Activated naive CD8-positive, alpha-beta T cell treated with anti-CD3 and anti-CD28 coated beads, Interleukin-2, amount 50 U/mL, for 24 hours (primary cell): ENCODE measurements around the gene PALLD.
"Not testable (repeated sequence)": the region's sequence is repeated elsewhere in the genome, so short reads cannot be mapped to it uniquely, and the experiment has no call there.

Experiments
- ATAC-seq: fragments of 150-1000 bp; cut with Tn5 transposase; one replicate; pipeline ENCODE4 v1.10.0; 2021
- DNase-seq: peaks from one replicate; pipeline ENCODE4 v3.0.0; 2021
- H3K27ac Mint-ChIP-seq: one replicate; pipeline ENCODE4 v1.8.0; 2021; ENCODE audit warnings: mild to moderate bottlenecking, mixed read lengths
- H3K27me3 Mint-ChIP-seq: one replicate; pipeline ENCODE4 v1.8.0; 2021; ENCODE audit warnings: mixed read lengths
- H3K36me3 Mint-ChIP-seq: one replicate; pipeline ENCODE4 v1.8.0; 2021; ENCODE audit warnings: low read depth, mixed read lengths
- H3K4me1 Mint-ChIP-seq: one replicate; pipeline ENCODE4 v1.8.0; 2021; ENCODE audit warnings: mixed read lengths
- H3K4me3 Mint-ChIP-seq: one replicate; pipeline ENCODE4 v1.8.0; 2021; ENCODE audit warnings: mild to moderate bottlenecking, moderate library complexity, mixed read lengths
- H3K9me3 Mint-ChIP-seq: one replicate; pipeline ENCODE4 v1.8.0; 2021; ENCODE audit warnings: mixed read lengths

The PALLD gene

GRCh38 chr4:168691631-168692369 lies 194.9 kb downstream of the PALLD start:
- no peaks in the 10 kb centered on the region for H3K4me1 Mint-ChIP-seq

DNA sequence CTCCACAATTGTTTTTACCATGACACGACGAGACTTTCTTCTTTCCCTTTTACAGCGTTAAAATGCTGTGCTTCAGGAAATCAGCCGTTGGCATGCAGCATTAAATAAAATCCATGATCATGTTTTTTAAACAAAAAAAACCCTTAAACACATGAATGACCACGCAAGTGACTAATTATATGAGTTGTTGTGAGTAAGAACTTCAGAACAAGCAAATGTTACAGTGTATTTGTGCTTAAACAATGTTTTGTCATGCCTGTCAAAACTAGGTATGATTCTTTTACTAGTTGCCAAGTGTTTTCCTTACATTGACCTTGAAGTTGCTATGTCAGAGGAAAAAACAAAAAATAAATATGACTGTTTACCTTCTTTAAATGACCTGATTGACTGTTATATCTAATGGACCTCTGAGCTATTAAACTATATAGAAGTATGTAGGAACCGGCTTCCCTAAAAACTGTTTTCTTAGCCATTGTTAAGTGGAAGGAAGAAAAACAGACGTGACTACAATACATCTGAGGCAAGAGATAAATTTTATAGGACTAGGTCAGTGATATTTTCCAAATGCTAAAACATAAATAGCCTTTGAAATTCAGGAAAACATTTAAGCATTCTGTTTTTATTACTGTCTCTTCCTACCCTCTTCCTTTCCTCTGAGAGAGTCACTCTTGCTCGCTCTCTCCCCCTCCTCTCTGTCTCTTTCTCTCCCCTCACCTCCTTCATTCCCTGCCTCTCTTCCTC lies 197.1 kb downstream of the PALLD start:
- Mint-ChIP-seq H3K9me3 (no peaks in the 10 kb centered on the region), H3K4me3 (no peak overlapping the region), H3K27me3 (peaks cover 14% of the 10 kb centered on the region), H3K4me1 (no peaks in the 10 kb centered on the region), H3K27ac (no peak overlapping the region), H3K36me3 (no peaks in the 10 kb centered on the region)
- DNase-seq: no peak
- ATAC-seq: no peak

More at GRCh38 chr4:168691631-168692369, 194.9 kb downstream of the PALLD start:
- Mint-ChIP-seq H3K4me3 (no peak overlapping the region), H3K27me3 (peaks cover 11% of the 10 kb centered on the region), H3K36me3 (no peaks in the 10 kb centered on the region), H3K9me3 (no peaks in the 10 kb centered on the region), H3K27ac (no peak overlapping the region)
- DNase-seq (no peak), ATAC-seq (no peak)

- no peaks in the 10 kb centered on the region for H3K36me3 Mint-ChIP-seq
- no peak for ATAC-seq
- no peak for DNase-seq
- H3K27me3 Mint-ChIP-seq: peaks cover 14% of the 10 kb centered on the region
- no peaks in the 10 kb centered on the region for H3K9me3 Mint-ChIP-seq
- H3K4me1 Mint-ChIP-seq: no peaks in the 10 kb centered on the region
- H3K4me3 Mint-ChIP-seq: no peak overlapping the region
- H3K27ac Mint-ChIP-seq: no peak overlapping the region
Measured at GRCh38 chr4:168694667-168695066, 197.8 kb downstream of the PALLD start.

DNA sequence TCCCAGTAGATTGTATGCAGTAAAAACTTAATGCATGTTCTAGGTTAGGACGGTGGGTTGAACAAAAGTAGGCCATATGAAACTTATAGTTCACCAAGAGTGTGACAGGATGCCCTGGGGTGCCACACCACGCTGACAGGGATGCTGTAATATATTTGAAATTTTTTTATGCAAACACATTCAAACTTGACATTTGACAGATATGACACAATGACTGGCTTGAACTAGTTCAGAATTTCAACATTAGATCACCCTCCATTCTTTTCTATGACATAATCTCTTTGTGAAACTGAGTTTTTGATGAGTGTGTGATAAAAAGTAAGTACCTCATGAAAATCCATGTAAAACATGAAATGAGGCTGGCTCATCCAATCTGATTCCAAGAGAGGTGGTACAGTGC lies 198.4 kb downstream of the PALLD start:
- no peak overlapping the region for H3K4me3 Mint-ChIP-seq
- ATAC-seq: no peak
- H3K27ac Mint-ChIP-seq: no peak overlapping the region
- H3K27me3 Mint-ChIP-seq: peaks cover 12% of the 10 kb centered on the region
- H3K4me1 Mint-ChIP-seq: no peaks in the 10 kb centered on the region
- no peaks in the 10 kb centered on the region for H3K36me3 Mint-ChIP-seq
- H3K9me3 Mint-ChIP-seq: no peaks in the 10 kb centered on the region
- no peak for DNase-seq

- no peak overlapping the region for H3K27ac Mint-ChIP-seq
- ATAC-seq (no peak), DNase-seq (no peak)
- H3K4me3 Mint-ChIP-seq: no peak overlapping the region
- no peaks in the 10 kb centered on the region for H3K4me1 Mint-ChIP-seq
- H3K27me3 Mint-ChIP-seq: peaks cover 12% of the 10 kb centered on the region
- H3K9me3 Mint-ChIP-seq: no peaks in the 10 kb centered on the region
- no peaks in the 10 kb centered on the region for H3K36me3 Mint-ChIP-seq
Measured at GRCh38 chr4:168696280-168696679, 199.4 kb downstream of the PALLD start.

GRCh38 chr4:168696826-168697225 lies 200.0 kb downstream of the PALLD start:
- H3K4me1 Mint-ChIP-seq: no peaks in the 10 kb centered on the region
- H3K27ac Mint-ChIP-seq: no peak overlapping the region
- peaks cover 12% of the 10 kb centered on the region for H3K27me3 Mint-ChIP-seq
- DNase-seq (no peak), ATAC-seq (no peak)
- H3K9me3 Mint-ChIP-seq: no peaks in the 10 kb centered on the region
- no peak overlapping the region for H3K4me3 Mint-ChIP-seq
- H3K36me3 Mint-ChIP-seq: no peaks in the 10 kb centered on the region

DNA sequence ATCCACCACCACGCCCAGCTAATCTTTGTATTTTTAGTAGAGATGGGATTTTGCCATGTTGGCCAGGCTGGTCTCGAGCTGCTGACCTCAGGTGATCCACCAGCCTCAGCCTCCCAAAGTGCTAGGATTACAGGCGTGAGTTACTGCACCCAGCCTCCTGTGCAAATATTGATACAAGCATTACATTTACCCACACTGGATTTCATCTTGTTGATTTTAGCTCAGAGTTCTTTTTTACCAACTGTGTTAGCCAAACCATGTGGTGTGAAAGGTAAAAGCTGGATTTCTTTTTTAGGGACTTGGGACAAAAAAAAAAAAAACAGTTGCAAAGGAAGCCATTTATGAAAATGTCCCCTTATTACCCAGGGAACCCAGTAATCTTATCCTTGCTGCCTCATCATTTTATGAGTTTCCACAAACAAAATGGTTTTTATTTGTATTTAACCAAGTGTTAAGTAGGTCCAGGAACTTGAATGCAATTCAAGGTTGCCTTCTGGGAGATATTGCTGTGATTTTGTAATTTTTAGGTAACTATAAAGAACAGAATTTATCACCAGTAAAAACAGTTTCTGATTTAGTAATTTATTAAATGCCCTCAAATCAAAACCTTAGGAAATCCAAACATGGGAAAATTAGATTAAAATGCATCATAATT lies 202.5 kb downstream of the PALLD start:
- ATAC-seq (no peak), DNase-seq (no peak)
- no peaks in the 10 kb centered on the region for H3K36me3 Mint-ChIP-seq
- no peaks in the 10 kb centered on the region for H3K9me3 Mint-ChIP-seq
- peaks cover 4% of the 10 kb centered on the region for H3K27me3 Mint-ChIP-seq
- no peak overlapping the region for H3K27ac Mint-ChIP-seq
- H3K4me1 Mint-ChIP-seq: no peaks in the 10 kb centered on the region
- no peak overlapping the region for H3K4me3 Mint-ChIP-seq

DNA sequence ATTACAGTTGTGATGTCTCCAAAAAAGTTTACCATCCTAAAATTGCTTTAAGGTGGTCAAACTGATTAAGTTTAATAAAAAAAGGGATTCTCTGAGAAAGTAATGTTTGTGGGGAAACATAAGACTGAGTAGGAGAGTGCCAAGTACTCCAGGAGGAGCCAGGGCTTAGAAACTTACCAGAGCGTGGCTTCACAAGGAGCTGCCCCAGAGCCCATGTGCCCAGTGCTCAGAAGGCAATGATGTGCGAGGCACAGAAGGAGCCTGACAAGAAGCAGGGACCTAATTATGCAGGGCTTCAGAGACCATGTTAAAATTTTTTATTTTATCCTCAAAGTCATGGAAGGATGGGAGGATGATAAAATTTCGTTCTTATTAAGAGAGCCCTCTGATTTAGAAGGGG lies 204.2 kb downstream of the PALLD start:
- Mint-ChIP-seq H3K9me3 (no peaks in the 10 kb centered on the region), H3K27ac (no peak overlapping the region), H3K4me3 (no peak overlapping the region), H3K36me3 (no peaks in the 10 kb centered on the region), H3K27me3 (peaks cover 3% of the 10 kb centered on the region), H3K4me1 (no peaks in the 10 kb centered on the region)
- no peak for ATAC-seq
- no peak for DNase-seq

DNA sequence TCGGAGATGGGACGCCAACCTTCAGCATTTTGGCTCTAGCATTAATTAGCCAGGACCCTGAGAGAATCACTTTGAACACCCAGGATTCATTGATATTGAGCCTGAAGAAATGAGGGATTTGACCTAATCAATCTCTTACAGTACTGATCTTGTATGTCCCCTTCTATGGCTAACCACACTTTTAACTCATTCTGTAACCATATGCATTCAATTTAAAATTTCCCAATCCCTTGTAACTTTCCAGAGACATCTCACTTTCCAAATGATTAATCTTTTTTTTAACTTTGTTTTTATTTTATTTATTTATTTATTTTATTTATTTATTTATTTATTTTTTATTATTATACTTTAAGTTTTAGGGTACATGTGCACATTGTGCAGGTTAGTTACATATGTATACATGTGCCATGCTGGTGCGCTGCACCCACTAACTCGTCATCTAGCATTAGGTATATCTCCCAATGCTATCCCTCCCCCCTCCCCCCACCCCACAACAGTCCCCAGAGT lies 205.8 kb downstream of the PALLD start:
- not testable (repeated sequence) for H3K4me1 Mint-ChIP-seq, H3K4me3 Mint-ChIP-seq, ATAC-seq, DNase-seq, H3K27me3 Mint-ChIP-seq, H3K27ac Mint-ChIP-seq, H3K9me3 Mint-ChIP-seq, H3K36me3 Mint-ChIP-seq

DNA sequence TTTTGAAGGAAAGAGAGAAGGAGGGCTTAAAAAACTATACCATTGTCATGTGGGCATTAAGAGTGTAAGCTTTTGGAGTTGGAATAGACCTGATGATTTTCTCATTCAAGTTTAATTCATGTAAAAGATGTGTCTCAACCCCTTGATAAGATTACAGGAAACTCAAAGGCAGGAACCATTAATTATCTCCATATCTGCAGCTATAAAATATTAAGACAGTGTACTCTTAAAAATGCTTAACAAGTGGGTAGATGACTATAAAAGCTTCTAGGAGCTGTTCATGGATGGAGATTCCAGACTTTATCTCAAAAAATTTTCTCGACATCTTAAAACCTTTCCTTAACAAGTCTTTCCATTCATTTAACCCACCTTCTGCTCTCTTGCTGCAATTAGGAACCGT lies 208.3 kb downstream of the PALLD start:
- Mint-ChIP-seq H3K4me1 (no peaks in the 10 kb centered on the region), H3K27ac (no peak overlapping the region), H3K27me3 (no peaks in the 10 kb centered on the region), H3K36me3 (no peaks in the 10 kb centered on the region), H3K4me3 (no peak overlapping the region), H3K9me3 (no peaks in the 10 kb centered on the region)
- ATAC-seq: no peak
- no peak for DNase-seq

DNA sequence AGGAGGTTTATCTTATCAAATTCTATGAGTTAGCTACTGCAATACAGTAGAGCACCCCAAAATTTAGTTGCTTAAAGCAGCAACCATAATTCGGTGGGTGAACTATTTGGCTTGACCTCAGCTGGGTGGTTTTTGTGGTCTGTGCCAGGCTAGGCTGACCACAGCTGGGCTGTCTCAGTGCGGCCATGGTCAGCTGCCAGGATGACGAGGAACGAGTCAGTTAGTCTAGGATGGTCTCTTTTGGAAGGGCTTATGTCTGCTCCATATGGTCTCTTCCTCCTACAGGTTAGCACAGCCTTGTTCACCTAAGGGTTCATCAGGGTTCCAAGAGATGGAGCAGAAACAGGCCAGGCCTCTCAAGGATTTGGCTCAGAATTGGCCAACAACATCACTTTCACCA lies 210.4 kb downstream of the PALLD start:
- DNase-seq (no peak), ATAC-seq (no peak)
- no peak overlapping the region for H3K4me3 Mint-ChIP-seq
- H3K9me3 Mint-ChIP-seq: no peaks in the 10 kb centered on the region
- H3K27ac Mint-ChIP-seq: no peak overlapping the region
- H3K4me1 Mint-ChIP-seq: peaks cover 10% of the 10 kb centered on the region
- H3K27me3 Mint-ChIP-seq: no peaks in the 10 kb centered on the region
- no peaks in the 10 kb centered on the region for H3K36me3 Mint-ChIP-seq

DNA sequence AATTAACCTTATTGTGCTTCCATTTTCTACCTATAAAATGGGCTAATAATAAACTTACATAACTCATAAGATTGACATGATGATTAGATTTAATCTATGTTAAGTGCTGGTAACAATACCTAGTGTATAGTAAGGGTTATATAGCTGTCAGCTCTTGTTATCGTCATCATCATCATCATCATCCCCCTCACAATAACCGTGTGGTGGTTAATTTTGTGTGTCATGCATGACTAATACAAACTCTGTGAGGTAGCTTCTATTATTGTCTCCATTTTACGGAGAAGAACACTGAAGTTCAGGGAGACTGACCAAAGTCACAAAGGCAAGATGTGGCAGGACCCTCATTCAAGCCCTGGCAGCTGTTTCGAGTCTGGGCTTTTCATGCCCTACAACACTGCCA lies 211.3 kb downstream of the PALLD start:
- peaks cover 10% of the 10 kb centered on the region for H3K4me1 Mint-ChIP-seq
- no peak overlapping the region for H3K27ac Mint-ChIP-seq
- no peaks in the 10 kb centered on the region for H3K36me3 Mint-ChIP-seq
- DNase-seq (no peak), ATAC-seq (no peak)
- H3K9me3 Mint-ChIP-seq: no peaks in the 10 kb centered on the region
- no peaks in the 10 kb centered on the region for H3K27me3 Mint-ChIP-seq
- H3K4me3 Mint-ChIP-seq: no peak overlapping the region

- Mint-ChIP-seq H3K4me1 (peaks cover 10% of the 10 kb centered on the region), H3K36me3 (no peaks in the 10 kb centered on the region), H3K27ac (no peak overlapping the region), H3K27me3 (no peaks in the 10 kb centered on the region), H3K9me3 (no peaks in the 10 kb centered on the region), H3K4me3 (no peak overlapping the region)
- ATAC-seq: no peak
- no peak for DNase-seq
Measured at GRCh38 chr4:168710353-168710946, 213.6 kb downstream of the PALLD start.

GRCh38 chr4:168711197-168712140 lies 214.6 kb downstream of the PALLD start:
- Mint-ChIP-seq H3K4me3 (no peak overlapping the region), H3K27ac (no peak overlapping the region), H3K27me3 (no peaks in the 10 kb centered on the region), H3K9me3 (no peaks in the 10 kb centered on the region), H3K4me1 (peaks cover 10% of the 10 kb centered on the region), H3K36me3 (no peaks in the 10 kb centered on the region)
- ATAC-seq (peak; percentile 52), DNase-seq (no peak)
